Skeletal muscle cell (primary cell): ENCODE measurements around the gene BLOC1S1.

Experiments used
- DNase-seq: peaks from one replicate; pipeline ENCODE4 v3.0.0-alpha.2; 2010; ENCODE audit warnings: low read depth
- H3K4me3 ChIP-seq: 2 replicates; pipeline ENCODE4 v1.5.1; 2011; ENCODE audit warnings: low read depth, mild to moderate bottlenecking, control low read depth, low read length, moderate library complexity

The BLOC1S1 gene

DNA sequence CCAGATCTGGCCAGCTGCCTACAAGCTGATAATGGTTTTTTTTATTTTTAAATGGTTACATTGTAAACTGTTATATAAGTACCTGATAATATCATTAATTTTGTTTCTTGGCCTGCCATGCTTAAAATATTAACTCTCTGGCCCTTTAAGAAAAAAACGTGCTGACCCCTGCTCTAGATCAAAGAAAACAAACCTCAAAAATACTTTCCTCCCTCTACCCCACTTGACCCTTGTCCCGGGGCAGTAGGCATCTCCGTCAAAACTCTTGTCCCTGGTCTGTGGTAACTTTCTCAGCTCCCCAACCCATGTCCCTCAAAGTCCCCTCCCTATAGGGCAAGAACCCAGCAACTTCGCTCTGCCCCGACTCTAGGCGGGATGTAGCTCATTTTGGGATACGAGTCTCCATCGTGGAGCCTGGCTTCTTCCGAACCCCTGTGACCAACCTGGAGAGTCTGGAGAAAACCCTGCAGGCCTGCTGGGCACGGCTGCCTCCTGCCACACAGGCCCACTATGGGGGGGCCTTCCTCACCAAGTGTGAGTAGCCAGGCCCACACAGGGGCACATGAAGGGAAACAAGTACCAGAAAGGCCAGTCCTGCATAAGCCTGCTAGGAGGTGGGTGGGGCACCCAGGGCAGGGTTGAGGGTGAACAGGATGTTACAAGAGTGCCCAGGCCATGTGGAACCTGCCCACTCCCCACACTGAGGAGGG lies 7.8 kb downstream of the BLOC1S1 start:
- no peak overlapping the region for H3K4me3 ChIP-seq
- no peak for DNase-seq

DNA sequence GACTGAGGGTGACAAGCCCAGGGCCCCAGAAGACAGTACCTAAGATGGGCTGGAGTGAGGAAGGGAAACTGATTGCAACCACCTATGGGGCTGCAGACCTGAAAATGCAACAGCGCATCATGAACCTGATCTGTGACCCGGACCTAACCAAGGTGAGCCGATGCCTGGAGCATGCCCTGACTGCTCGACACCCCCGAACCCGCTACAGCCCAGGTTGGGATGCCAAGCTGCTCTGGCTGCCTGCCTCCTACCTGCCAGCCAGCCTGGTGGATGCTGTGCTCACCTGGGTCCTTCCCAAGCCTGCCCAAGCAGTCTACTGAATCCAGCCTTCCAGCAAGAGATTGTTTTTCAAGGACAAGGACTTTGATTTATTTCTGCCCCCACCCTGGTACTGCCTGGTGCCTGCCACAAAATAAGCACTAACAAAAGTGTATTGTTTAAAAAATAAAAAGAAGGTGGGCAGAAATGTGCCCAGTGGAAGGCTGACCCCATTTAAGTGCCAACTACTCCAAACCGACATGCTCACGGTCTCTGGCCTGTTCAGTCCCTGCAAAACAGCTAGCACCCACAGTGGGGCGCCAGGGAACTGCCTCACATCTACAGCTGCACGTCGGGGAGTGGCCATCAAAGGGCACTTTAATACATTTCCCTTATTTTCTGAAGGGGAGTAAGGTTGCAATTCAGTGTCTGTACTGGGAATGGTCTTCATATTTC lies 8.5 kb downstream of the BLOC1S1 start:
- H3K4me3 ChIP-seq: no peak overlapping the region
- no peak for DNase-seq

DNA sequence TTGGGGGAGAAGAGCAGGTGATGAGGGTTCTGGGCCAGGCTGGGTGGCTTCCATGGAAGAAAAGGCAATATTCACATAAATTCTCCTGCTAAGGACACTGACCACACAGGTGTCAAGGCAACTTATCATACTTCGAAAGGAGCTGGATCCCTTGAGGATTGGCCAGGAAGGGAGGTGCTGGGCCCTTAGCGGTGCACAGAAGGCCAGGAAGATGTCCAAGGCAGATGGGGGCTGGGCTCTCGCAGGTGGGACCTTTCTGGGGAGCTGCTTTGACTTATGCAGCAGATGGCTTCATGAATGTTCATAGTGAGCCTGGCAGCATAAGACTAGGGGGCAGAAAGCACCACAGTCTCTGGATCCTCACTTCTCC lies 9.1 kb downstream of the BLOC1S1 start:
- no peak overlapping the region for H3K4me3 ChIP-seq
- no peak for DNase-seq

DNA sequence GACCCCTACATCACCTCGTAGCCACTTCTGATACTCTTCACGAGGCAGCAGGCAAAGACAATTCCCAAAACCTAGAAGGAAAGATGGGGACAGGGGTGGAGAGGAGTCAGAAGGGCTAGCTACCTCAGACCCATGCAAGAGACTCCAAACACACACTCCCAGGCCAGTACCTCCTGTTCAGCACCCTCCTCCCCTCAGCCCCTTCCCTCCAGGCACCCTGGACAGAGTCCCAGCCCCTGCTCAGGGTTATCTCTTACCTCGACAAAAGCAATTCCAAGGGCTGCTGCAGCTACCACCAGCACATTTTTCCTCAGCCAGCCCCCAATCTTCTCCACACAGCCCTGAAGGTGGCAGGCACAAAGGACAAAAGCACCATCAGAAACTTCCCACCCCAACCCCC lies 9.7 kb downstream of the BLOC1S1 start:
- DNase-seq: no peak

DNA sequence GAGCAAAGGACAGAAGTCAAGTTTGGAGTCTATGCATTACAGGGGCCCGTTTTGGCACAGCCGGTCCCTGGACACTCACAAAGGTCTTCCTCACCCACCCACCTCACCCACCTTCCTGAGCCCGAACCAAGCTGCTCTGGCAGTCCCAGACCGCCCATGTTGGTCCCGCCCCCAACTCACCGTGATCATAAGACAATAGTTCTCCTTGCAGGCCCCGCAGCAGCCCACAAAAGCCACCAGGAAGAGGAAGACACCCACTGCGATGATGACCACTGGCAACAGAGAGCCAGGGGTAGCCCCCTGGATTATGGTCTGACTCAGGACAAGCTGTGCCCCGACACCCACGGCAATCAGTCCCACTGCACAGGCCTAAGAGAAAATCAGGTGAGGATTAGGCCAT lies 11.1 kb downstream of the BLOC1S1 start:
- DNase-seq: no peak
- H3K4me3 ChIP-seq: peak overlapping the region; percentile 90

More for the DNA sequence above, 9.7 kb downstream of the BLOC1S1 start:
- no peak overlapping the region for H3K4me3 ChIP-seq

DNA sequence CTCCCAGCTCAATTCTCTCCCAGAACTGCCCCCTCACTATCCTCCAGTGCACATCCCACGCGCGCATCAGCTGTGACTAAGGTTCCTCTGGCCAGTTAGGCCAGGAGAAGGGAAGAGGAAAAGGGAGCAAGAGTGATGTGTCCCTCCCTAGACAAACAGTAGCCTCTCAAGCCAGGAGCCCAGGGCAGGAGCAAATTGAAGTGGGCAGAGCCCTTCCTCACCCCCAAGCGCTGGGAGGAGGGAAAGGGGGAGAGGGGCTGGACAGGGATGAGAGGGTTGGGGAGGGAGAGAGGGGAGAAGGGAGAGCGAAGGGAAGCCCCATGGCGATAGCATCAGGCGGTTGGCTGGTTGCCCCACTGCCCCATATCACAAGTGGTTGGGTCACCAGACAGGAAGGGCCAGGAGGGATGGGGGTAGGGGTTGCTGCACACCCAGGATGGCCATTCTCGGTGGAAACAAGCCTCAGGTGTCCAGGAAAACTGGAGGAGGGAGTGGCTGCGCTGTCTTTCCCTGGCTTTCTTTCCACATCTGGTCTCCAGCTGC lies 11.9 kb downstream of the BLOC1S1 start:
- DNase-seq: no peak
- H3K4me3 ChIP-seq: peak overlapping the region; percentile 90

DNA sequence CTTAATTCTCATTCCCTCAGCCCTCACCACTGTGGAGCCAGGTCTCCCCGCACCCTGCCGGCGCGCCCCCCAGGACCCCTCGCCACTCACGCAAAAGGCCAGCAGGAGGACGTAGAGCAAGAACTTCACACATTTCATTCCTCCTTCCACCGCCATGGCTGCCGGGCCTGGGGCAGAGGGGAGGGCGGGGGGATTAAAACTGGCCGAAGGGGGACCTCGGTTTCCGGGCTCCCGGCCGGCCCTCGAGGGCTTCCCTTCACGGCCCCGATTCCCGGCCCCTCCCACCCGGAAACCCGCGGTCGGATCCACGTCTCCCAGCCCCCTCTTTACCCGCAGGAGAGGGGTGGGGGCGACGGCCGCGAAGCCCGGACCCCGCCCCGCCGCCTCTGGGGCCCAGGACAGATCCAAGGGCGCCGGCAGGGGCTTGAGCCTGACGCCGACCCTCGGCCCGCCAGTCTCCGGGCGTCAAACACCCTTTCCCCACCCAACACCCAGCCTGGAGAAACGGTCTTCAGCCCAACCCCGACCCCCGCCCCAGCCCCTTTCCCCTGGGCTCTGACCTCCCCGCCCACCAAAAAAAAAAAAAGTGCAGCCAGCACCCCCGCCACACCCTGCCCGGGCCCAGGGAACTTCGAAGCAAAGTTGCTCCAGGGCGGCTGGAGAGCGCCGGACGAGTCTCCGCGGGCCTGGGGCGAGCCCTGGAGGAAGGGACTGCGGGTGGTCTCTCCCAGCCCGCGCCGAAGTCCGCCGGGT lies 12.5 kb downstream of the BLOC1S1 start:
- peak overlapping the region; percentile 90 for H3K4me3 ChIP-seq
- no peak for DNase-seq

DNA sequence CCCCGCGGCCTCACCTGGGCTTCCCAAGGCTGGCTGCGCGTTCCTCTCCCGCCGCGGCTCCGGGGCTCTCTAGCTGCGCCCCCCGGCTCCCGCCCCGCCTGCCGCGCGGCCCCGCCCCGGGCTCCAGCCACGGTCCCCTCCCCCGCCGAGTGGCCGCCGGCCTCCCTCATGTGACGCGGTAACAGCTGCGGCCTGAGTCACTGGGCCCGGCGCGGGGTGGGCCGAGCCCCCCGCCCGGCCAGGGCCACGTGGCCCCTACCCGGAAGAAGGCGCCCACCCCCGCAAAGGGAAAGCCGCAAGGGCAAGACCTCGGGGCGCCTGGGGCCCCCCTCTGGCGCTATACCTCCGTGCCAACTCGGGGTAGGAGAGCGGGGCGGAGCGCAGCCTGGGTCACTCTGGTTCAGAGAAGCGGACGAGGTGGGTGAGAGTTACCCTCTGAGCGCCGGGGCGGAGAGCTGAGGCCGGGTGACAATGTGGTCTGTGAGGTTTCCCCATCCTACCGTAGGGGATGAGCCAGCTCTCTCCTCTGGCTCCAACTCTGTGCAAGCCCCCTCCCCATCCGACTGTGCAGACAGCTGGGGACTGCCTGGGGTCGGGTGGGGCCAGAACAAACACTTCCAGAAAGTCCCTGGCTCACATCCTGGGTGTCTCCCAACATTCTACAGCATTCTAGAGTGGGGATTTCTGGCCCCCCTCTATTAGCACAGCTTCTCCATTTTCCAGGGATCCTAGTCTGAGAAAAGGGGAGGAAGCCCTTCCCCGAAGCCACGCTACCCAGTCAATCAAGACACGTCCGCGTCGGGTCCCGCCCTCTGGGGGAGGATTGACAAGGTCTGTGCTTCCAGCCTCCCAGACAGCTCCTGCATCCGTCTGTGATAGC lies 13.3 kb downstream of the BLOC1S1 start, which contains the start of gene CD63:
CD63 (minus strand) TSS at position 71 of the 880 bp plus-strand sequence. CDS start 668 bp downstream, outside the sequence.
- DNase-seq: peak; percentile 88
- H3K4me3 ChIP-seq: peak within 1 kb of the TSS; percentile 90

DNA sequence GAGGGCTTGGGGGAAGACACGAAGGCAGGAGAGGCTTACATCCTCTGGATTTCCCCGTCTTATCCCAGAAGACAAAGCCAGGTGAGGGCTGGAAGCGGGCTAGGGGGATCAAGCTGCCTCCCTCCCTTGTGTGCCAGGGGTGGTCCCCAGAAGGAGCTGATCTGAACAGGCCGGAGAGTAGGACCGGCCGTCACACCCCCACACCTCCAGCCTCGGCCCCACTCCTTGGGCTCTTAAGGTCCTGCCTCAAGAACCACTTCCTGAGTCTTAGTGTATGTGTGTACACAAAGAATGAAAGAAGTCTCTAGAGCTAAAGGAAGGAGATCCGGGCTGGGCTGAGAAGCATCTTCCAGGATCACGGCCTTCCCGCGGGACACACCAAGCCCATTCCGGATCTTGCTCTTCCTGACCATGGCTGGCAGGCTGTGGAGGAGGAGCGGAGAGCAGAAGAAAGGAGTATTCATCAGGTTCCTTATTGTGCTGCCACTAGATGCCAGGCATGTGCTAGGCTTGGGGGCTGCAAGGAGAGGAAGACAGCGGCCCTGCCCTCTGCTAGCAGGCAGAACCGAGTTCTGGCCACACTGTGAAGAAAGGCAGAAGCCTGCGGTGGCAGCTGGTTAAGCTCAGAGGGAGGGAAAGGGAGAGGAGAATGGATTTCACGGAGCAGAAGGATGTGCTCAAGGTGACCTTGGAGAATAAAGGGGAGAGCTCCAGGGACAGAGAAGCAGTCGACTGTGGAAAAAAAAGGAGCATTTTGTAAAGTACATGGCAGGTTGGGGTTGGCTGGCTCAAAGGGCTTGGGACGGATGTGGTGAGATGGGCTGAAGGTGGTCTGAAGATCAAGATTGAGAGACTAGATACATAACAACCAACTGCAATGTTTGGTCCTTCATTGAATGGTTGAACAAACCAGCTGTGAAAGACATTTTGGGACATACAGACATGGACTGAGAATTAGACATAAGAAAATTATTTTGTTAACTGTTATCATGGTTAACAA lies 14.3 kb downstream of the BLOC1S1 start:
- no peak for DNase-seq
- H3K4me3 ChIP-seq: peak overlapping the region; percentile 90

DNA sequence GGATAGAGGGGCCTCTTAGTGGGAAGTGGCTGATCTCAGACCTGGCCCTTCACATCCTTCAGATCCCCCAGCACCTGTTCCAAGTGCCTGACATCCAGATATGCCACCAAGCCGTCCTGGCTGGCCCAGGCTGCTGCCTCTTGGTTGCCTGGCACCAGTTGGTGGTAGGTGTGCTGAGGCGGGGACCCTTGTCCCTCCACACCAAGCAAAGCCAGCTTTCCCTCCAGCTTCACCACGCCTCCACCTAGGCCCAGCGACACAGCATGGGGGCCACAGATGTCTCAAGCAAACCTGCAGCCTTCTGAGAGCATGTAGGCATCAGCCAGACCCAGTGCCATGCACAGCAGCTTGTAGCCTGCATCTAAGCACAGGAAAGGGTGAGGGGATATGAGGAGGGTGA lies 16.4 kb downstream of the BLOC1S1 start:
- DNase-seq: no peak
- H3K4me3 ChIP-seq: no peak overlapping the region

DNA sequence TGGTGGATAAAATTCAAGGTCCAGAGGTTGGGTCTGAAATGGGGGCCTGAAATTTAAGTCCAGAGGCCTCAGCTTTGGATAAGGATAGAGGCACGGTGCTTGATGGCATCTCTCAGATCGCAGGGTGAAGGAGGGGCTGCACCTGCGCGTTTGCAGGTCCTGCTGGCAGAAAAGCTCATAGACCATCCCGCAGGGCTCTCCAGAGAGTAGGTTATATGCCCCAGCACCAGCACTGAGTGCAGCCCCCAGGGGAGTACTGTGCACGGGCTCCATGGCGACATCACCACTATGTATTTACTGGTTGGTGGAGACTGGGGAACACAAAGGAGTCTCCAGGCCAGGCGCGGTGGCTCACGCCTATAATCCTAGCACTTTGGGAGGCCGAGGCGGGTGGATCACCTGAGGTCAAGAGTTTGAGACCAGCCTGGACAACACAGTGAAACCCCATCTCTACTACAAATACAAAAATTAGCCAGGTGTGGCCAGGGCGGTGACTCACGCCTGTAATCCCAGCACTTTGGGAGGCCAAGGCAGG lies 17.2 kb downstream of the BLOC1S1 start:
- DNase-seq: no peak
- no peak overlapping the region for H3K4me3 ChIP-seq

DNA sequence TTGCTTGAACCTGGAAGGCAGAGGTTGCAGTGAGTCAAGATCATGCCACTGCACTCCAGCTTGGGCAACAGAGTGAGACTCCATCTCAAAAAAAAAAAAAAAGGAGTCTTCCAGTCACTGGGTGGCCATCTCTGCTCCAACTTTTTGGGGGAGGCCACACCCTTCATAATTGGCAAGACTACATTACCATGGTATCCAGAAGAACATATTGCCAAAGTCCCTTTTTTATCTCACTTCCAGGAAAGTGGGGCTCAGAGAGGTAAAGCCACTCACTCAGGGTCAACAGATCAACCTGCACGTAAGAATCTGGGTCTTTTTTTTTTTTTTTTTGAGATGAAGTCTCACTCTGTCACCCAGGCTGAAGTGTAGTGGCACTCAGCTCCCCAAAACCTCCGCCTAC lies 18.0 kb downstream of the BLOC1S1 start:
- H3K4me3 ChIP-seq: no peak overlapping the region
- DNase-seq: no peak

DNA sequence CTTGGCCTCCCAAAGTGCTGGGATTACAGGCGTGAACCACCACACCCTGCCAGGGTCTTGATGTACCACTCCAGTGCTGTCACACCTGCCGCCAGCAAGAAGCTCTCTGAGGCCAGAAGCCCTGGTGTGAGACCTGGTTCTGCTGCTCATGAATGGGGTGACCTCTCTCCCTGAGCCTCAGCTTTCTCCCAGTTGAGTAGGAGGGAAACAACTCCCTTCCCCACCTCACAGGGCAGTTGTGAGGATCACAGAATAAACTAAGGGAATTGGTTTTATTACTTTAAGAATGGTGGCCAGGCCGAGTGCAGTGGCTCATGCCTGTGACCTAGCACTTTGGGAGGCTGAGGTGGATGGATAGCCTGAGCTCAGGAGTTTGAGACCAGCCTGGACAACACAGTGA lies 18.7 kb downstream of the BLOC1S1 start:
- H3K4me3 ChIP-seq: no peak overlapping the region
- no peak for DNase-seq

DNA sequence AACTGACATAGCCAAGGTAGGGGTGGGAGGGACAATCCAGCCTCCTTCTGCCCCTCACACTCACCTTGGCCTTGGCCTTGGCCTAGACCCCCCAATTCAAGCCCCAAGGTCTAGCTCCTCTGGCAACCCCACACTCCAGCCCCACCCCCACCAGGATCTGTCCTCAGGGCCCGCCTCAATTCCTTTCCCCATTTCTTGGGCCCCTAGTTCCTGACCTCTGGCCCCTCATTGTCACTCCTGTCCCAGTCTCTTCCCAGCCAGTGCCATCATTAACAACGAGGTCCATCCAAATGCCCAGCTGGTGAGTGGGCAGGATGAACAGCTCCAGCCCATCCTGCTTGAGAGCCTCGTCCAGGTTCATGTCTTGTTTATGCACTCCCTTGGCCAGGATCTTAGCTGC lies 20.2 kb downstream of the BLOC1S1 start:
- H3K4me3 ChIP-seq: no peak overlapping the region
- DNase-seq: no peak

DNA sequence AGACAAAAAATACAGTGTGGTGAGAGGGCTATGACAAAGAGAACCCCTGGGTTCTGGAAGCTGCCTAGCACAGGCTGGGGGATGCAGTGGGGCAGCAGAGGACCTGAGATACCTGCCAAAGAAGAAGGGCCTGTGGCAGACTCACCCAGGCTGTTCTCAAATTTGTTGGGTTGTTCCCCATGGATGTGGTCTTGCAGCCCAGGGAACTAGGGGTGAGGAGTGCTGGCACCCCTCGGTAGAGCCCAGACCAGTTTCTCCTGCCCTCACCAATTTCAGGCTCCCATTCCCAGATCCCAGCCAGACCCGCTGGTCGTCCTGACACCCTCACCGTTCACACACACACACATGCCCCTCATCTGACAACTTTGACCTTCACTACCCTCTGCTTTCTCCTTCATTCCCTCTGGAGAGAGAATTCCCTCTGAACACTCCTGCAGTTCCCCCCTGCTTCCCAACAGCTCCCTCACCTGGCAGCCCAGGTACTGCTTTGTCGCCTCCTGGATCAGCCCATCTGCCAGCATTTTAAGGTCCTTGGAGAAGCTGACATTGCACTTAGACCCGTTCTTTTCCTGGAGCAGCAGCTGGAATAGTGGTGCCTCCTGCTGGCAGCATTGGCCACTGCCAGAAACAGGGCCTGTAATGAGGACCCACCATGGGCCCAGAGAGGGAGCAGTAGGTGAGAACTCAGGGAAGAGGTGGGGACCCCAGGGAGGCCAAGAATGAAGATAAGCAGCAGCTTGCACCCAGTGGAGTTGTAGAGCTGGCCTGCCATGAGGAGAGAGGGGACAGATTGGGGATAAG lies 21.1 kb downstream of the BLOC1S1 start:
- no peak overlapping the region for H3K4me3 ChIP-seq
- no peak for DNase-seq

DNA sequence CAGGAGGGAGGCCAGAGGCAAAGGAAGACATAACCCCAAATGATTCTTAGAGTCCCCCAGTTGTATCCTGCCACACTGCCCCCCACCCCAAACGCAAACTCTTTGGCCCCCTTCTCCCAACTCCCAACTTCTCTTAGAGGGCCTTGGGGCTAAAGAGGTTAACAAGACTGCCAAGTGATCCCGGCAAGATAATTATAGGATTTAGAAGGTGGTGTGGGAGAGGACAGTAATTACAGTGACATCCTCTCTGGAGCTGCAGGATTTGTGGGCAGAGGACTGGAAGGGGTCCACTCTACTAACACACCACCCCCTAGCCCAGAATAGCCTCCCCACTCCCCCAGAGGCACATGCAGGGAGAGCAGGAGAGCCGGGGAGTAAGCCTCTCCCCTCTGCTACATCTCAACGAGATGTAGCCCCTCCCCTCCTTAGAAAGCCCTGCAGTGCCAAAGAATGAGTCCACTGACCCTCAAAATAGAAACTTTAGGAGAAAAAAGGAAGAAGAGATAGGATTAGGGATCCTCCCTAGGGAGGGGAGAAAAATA lies 21.8 kb downstream of the BLOC1S1 start:
- H3K4me3 ChIP-seq: peak overlapping the region; percentile 85
- DNase-seq: no peak
